Measurements from ENCODE around the gene OR6V1. TPM values are rescaled to one million over a fixed set of nuclear protein-coding genes. Genes with fewer than 3 reads are reported as not detected.
"Not testable (repeated sequence)": the region's sequence is repeated elsewhere in the genome, so short reads cannot be mapped to it uniquely, and the experiment has no call there.

The OR6V1 gene
- polyA plus RNA-seq, 3 donors, result not detected

GRCh38 chr7:143074141-143074540 lies 22.0 kb downstream of the OR6V1 start:
- Histone ChIP-seq H3K27ac (ENCODE audit: low read depth in 1 of 2, low read length in 2 of 2) (no peak overlapping the region), H3K9me3 (replicated peaks in 1 of 2; ENCODE audit: control insufficient read depth in 1 of 2, insufficient read depth in 1 of 2, low read length in 2 of 2) (no peaks in the 10 kb centered on the region), H3K4me1 (ENCODE audit: control insufficient read depth in 1 of 2, insufficient read depth in 2 of 2, low read length in 2 of 2) (no peaks in the 10 kb centered on the region), H2AFZ (ENCODE audit: insufficient read depth, low read depth, low read length, poor library complexity, severe bottlenecking) (no peak overlapping the region), H3K9ac (ENCODE audit: insufficient read depth, low read length, poor library complexity, severe bottlenecking) (no peak overlapping the region), H3K27me3 (ENCODE audit: control insufficient read depth in 2 of 2, insufficient read depth in 2 of 2, low read length in 2 of 2) (no peaks in the 10 kb centered on the region), H3K4me3 (replicated peaks in 1 of 3; ENCODE audit: low read depth in 2 of 3, low read length in 3 of 3) (no peak overlapping the region), H3K79me2 (ENCODE audit: insufficient read depth, low read length) (no peaks in the 10 kb centered on the region), H3K4me2 (replicated peaks; ENCODE audit: extremely low read depth, low read length, poor library complexity, severe bottlenecking) (no peak overlapping the region), H4K20me1 (ENCODE audit: insufficient read depth, low read length) (no peaks in the 10 kb centered on the region), H3K36me3 (replicated peaks in 1 of 2; ENCODE audit: control insufficient read depth in 1 of 2, insufficient read depth in 2 of 2, low read length in 2 of 2) (no peaks in the 10 kb centered on the region)
- intact Hi-C loops (cut with micrococcal nuclease), result no loop called here
- H3K9me3 Mint-ChIP-seq, result peaks cover 0 to 11% (median 2%) of the 10 kb centered on the region in 7 donors
- H3K36me3 Mint-ChIP-seq, result no peaks in the 10 kb centered on the region
- H3K27ac Mint-ChIP-seq, result no peak overlapping the region
- H3K27me3 Mint-ChIP-seq (ENCODE audit: low read depth in 3 of 3), result peaks cover 2 to 3% (median 2%) of the 10 kb centered on the region in 3 donors
- TF ChIP-seq CTCF (IDR thresholded peaks at IDR 0.05), result no peak
- no peaks in the 10 kb centered on the region for H3K4me1 Mint-ChIP-seq
- no peak for DNase-seq
- no peak overlapping the region for H3K4me3 Mint-ChIP-seq

- H3K27ac Mint-ChIP-seq, result peak overlapping the region in 1 of 7 donors; percentile 24
- H3K9me3 Mint-ChIP-seq, result peaks cover 28 to 51% (median 36%) of the 10 kb centered on the region in 7 donors
- Histone ChIP-seq H3K27ac (ENCODE audit: low read depth in 1 of 2, low read length in 2 of 2) (no peak overlapping the region), H3K4me3 (replicated peaks in 1 of 3; ENCODE audit: low read depth in 2 of 3, low read length in 3 of 3) (no peak overlapping the region), H3K9me3 (replicated peaks in 1 of 2; ENCODE audit: control insufficient read depth in 1 of 2, insufficient read depth in 1 of 2, low read length in 2 of 2) (peaks cover 0 to 10% of the 10 kb centered on the region in 2 donors), H2AFZ (ENCODE audit: insufficient read depth, low read depth, low read length, poor library complexity, severe bottlenecking) (no peak overlapping the region), H3K27me3 (ENCODE audit: control insufficient read depth in 2 of 2, insufficient read depth in 2 of 2, low read length in 2 of 2) (no peaks in the 10 kb centered on the region), H3K36me3 (replicated peaks in 1 of 2; ENCODE audit: control insufficient read depth in 1 of 2, insufficient read depth in 2 of 2, low read length in 2 of 2) (no peaks in the 10 kb centered on the region), H3K4me1 (ENCODE audit: control insufficient read depth in 1 of 2, insufficient read depth in 2 of 2, low read length in 2 of 2) (peaks cover 7 to 13% of the 10 kb centered on the region in 2 donors), H3K9ac (ENCODE audit: insufficient read depth, low read length, poor library complexity, severe bottlenecking) (no peak overlapping the region), H3K79me2 (ENCODE audit: insufficient read depth, low read length) (no peaks in the 10 kb centered on the region), H3K4me2 (replicated peaks; ENCODE audit: extremely low read depth, low read length, poor library complexity, severe bottlenecking) (no peak overlapping the region), H4K20me1 (ENCODE audit: insufficient read depth, low read length) (no peaks in the 10 kb centered on the region)
- peak in 1 of 3 donors; percentile 10 for DNase-seq
- intact Hi-C loops (cut with micrococcal nuclease), result no loop called here
- no peak overlapping the region for H3K4me3 Mint-ChIP-seq
- peaks cover 16% of the 10 kb centered on the region for H3K4me1 Mint-ChIP-seq
- no CpG with 5 or more reads among the region's 1 CpG for WGBS (ENCODE audit: insufficient coverage)
- no peak for TF ChIP-seq CTCF (IDR thresholded peaks at IDR 0.05)
- H3K36me3 Mint-ChIP-seq, result no peaks in the 10 kb centered on the region
- peaks cover 0 to 6% (median 1%) of the 10 kb centered on the region in 3 donors for H3K27me3 Mint-ChIP-seq (ENCODE audit: low read depth in 3 of 3)
Measured at GRCh38 chr7:143085109-143085508, 33.0 kb downstream of the OR6V1 start.

- WGBS (ENCODE audit: insufficient coverage), result no CpG with 5 or more reads among the region's 3 CpGs
Measured at GRCh38 chr7:143085610-143086009, 33.5 kb downstream of the OR6V1 start.

More at GRCh38 chr7:143085610-143086009, 33.5 kb downstream of the OR6V1 start:
- H3K27me3 Mint-ChIP-seq (ENCODE audit: low read depth in 3 of 3); H3K36me3 ChIP-seq (replicated peaks in 1 of 2; ENCODE audit: control insufficient read depth in 1 of 2, insufficient read depth in 2 of 2, low read length in 2 of 2); H3K79me2 ChIP-seq (ENCODE audit: insufficient read depth, low read length); H3K36me3 Mint-ChIP-seq; H3K4me3 ChIP-seq (replicated peaks in 1 of 3; ENCODE audit: low read depth in 2 of 3, low read length in 3 of 3); H2AFZ ChIP-seq (ENCODE audit: insufficient read depth, low read depth, low read length, poor library complexity, severe bottlenecking); H3K9ac ChIP-seq (ENCODE audit: insufficient read depth, low read length, poor library complexity, severe bottlenecking); H3K27ac ChIP-seq (ENCODE audit: low read depth in 1 of 2, low read length in 2 of 2); H3K27ac Mint-ChIP-seq; H3K27me3 ChIP-seq (ENCODE audit: control insufficient read depth in 2 of 2, insufficient read depth in 2 of 2, low read length in 2 of 2); DNase-seq; intact Hi-C loops (cut with micrococcal nuclease); H3K4me3 Mint-ChIP-seq; H4K20me1 ChIP-seq (ENCODE audit: insufficient read depth, low read length); H3K4me2 ChIP-seq (replicated peaks; ENCODE audit: extremely low read depth, low read length, poor library complexity, severe bottlenecking): not testable (repeated sequence)
- H3K9me3 ChIP-seq (replicated peaks in 1 of 2; ENCODE audit: control insufficient read depth in 1 of 2, insufficient read depth in 1 of 2, low read length in 2 of 2), result peaks cover 0 to 10% of the 10 kb centered on the region in 2 donors
- Mint-ChIP-seq H3K4me1 (peaks cover 16% of the 10 kb centered on the region), H3K9me3 (peaks cover 28 to 53% (median 36%) of the 10 kb centered on the region in 7 donors)
- peaks cover 7 to 13% of the 10 kb centered on the region in 2 donors for H3K4me1 ChIP-seq (ENCODE audit: control insufficient read depth in 1 of 2, insufficient read depth in 2 of 2, low read length in 2 of 2)

All from CD14-positive monocyte (primary cell).